H1 (cell line): ENCODE results near the gene C5AR2. TPM values are rescaled to one million over a fixed set of nuclear protein-coding genes. Genes with fewer than 3 reads are reported as not detected.

Experiments
- CTCF ChIA-PET: fragments of 300-600 bp; sonication (Branson Sonifier 250); formaldehyde crosslinking; loops from one replicate; lab custom pipeline; 2021; ENCODE audit not compliant: partially characterized antibody; lab: Charles Lee
- POLR2A ChIA-PET: fragments of 300-600 bp; sonication (Branson Sonifier 250); formaldehyde crosslinking; loops from one replicate; lab custom pipeline; 2021; ENCODE audit warnings: inconsistent platforms; ENCODE audit not compliant: partially characterized antibody; lab: Charles Lee
- DNase-seq, 2 experiments: peaks; one replicate each; pipeline versions ENCODE4 v3.0.0 to v3.0.0-alpha.2; 2010 to 2022; ENCODE audit warnings: low spot score in 2 of 2, low read depth in 1 of 2, mixed read lengths in 1 of 2
- FAIRE-seq: peaks from 2 replicates; lab custom pipeline; 2011; peaks lifted over from hg19 to GRCh38; lab: Jason Lieb, UNC
- H2AFZ ChIP-seq: 2 replicates; pipeline ENCODE4 v1.8.1; 2012; ENCODE audit warnings: low read length, inconsistent platforms
- H2AK5ac ChIP-seq: 2 replicates; pipeline ENCODE4 v1.6.1; 2013; ENCODE audit warnings: low read depth, low read length
- H2BK120ac ChIP-seq: replicated peaks from 2 replicates; pipeline ENCODE3; 2013; ENCODE audit warnings: low read depth, low read length, inconsistent platforms
- H2BK12ac ChIP-seq: 2 replicates; pipeline ENCODE4 v1.6.1; 2013; ENCODE audit warnings: low read depth, low read length
- H2BK15ac ChIP-seq: 2 replicates; pipeline ENCODE4 v1.6.1; 2013; ENCODE audit warnings: low read length
- H2BK20ac ChIP-seq: 2 replicates; pipeline ENCODE4 v1.6.1; 2013; ENCODE audit warnings: low read length
- H2BK5ac ChIP-seq: 2 replicates; pipeline ENCODE4 v1.6.1; 2013; ENCODE audit warnings: low read depth, low read length
- H3K14ac ChIP-seq: 2 replicates; pipeline ENCODE4 v1.6.1; 2013; ENCODE audit warnings: inconsistent platforms; ENCODE audit not compliant: insufficient read length
- H3K18ac ChIP-seq: 2 replicates; pipeline ENCODE4 v1.6.1; 2013; ENCODE audit warnings: low read length; ENCODE audit errors: extremely low read depth
- H3K23ac ChIP-seq: 2 replicates; pipeline ENCODE4 v1.6.1; 2013; ENCODE audit warnings: inconsistent platforms; ENCODE audit not compliant: insufficient read length
- H3K23me2 ChIP-seq: 2 replicates; pipeline ENCODE4 v1.6.1; 2013; ENCODE audit warnings: low read depth, low read length
- H3K27ac ChIP-seq: 2 replicates; pipeline ENCODE4 v1.6.1; 2011; ENCODE audit warnings: low read depth, low read length, inconsistent platforms
- H3K27me3 ChIP-seq, 4 experiments: replicated peaks in 1 of 4; 1 replicate in 1 of 4; 2 replicates in 3 of 4; pipeline versions ENCODE4 v1.6.1 to v1.8.1; 2011 to 2013; ENCODE audit warnings: low read length in 3 of 4, mild to moderate bottlenecking in 3 of 4, inconsistent platforms in 2 of 4, mixed read lengths in 2 of 4, moderate library complexity in 1 of 4; ENCODE audit not compliant: control insufficient read depth in 3 of 4, insufficient read depth in 3 of 4; ENCODE audit errors: extremely low read depth in 1 of 4
- H3K36me3 ChIP-seq, 4 experiments: 2 replicates each; pipeline versions ENCODE4 v1.6.1 to v1.8.1; 2011 to 2013; ENCODE audit warnings: mild to moderate bottlenecking in 4 of 4, low read length in 3 of 4, moderate library complexity in 2 of 4, control low read depth in 1 of 4, inconsistent platforms in 1 of 4; ENCODE audit not compliant: insufficient read depth in 4 of 4, control insufficient read depth in 2 of 4
- H3K4ac ChIP-seq: replicated peaks from 2 replicates; pipeline ENCODE3; 2013; ENCODE audit warnings: low read length, low read depth, mixed read lengths, inconsistent platforms; ENCODE audit not compliant: insufficient read length
- H3K4me1 ChIP-seq, 4 experiments: replicated peaks in 1 of 4; 1 replicate in 1 of 4; 2 replicates in 3 of 4; pipeline versions ENCODE4 v1.6.1 to v1.8.1; 2011 to 2013; ENCODE audit warnings: low read length in 3 of 4, inconsistent platforms in 2 of 4, mixed read lengths in 1 of 4; ENCODE audit not compliant: insufficient read depth in 4 of 4, control insufficient read depth in 3 of 4
- H3K4me2 ChIP-seq, 2 experiments: 2 replicates each; pipeline versions ENCODE4 v1.6.1 to v1.8.1; 2011 to 2013; ENCODE audit warnings: low read depth in 2 of 2, low read length in 2 of 2, control low read depth in 1 of 2, inconsistent platforms in 1 of 2, mild to moderate bottlenecking in 1 of 2; ENCODE audit not compliant: insufficient read depth in 1 of 2
- H3K4me3 ChIP-seq, 4 experiments: fragments of 200-600, 300-600 bp in 1 of 4; sonication (generic), shearing (Covaris generic), sonication (Bioruptor Twin) in 1 of 4; 2 replicates each; pipeline versions ENCODE4 v1.5.1 to v1.8.1; 2011 to 2016; ENCODE audit warnings: low read length in 4 of 4, low read depth in 3 of 4, control low read depth in 2 of 4, inconsistent platforms in 2 of 4, mild to moderate bottlenecking in 2 of 4, mixed read lengths in 1 of 4, moderate library complexity in 1 of 4; ENCODE audit not compliant: insufficient read depth in 2 of 4; ENCODE audit errors: extremely low read depth in 1 of 4
- H3K56ac ChIP-seq: replicated peaks from 2 replicates; pipeline ENCODE3; 2013; ENCODE audit warnings: low read depth, mild to moderate bottlenecking, mixed read lengths, low read length, inconsistent platforms; ENCODE audit not compliant: insufficient read length
- H3K79me1 ChIP-seq: 2 replicates; pipeline ENCODE4 v1.6.1; 2013; ENCODE audit warnings: low read depth, low read length, control low read depth
- H3K79me2 ChIP-seq, 2 experiments: 2 replicates each; pipeline versions ENCODE4 v1.6.1 to v1.8.1; 2012 to 2013; ENCODE audit warnings: low read length in 2 of 2, mild to moderate bottlenecking in 2 of 2, inconsistent platforms in 1 of 2; ENCODE audit not compliant: insufficient read depth in 2 of 2, control insufficient read depth in 1 of 2
- H3K9ac ChIP-seq, 4 experiments: replicated peaks in 1 of 4; 1 replicate in 1 of 4; 2 replicates in 3 of 4; pipeline versions ENCODE4 v1.6.1 to v1.8.1; 2011 to 2013; ENCODE audit warnings: low read depth in 3 of 4, low read length in 3 of 4, control low read depth in 2 of 4, mild to moderate bottlenecking in 2 of 4, moderate library complexity in 2 of 4, inconsistent platforms in 1 of 4; ENCODE audit errors: extremely low read depth in 1 of 4
- H3K9me3 ChIP-seq, 2 experiments: 2 replicates each; pipeline versions ENCODE4 v1.6.1 to v1.8.1; 2012 to 2013; ENCODE audit warnings: mild to moderate bottlenecking in 2 of 2, moderate library complexity in 2 of 2, control low read depth in 1 of 2, inconsistent platforms in 1 of 2, low read depth in 1 of 2, low read length in 1 of 2, mixed read lengths in 1 of 2; ENCODE audit not compliant: insufficient read depth in 2 of 2
- H4K20me1 ChIP-seq, 2 experiments: replicated peaks in 1 of 2; 2 replicates each; pipeline versions ENCODE3 to v1.8.1; 2011 to 2013; ENCODE audit warnings: inconsistent platforms in 2 of 2, low read length in 2 of 2, mild to moderate bottlenecking in 1 of 2; ENCODE audit not compliant: insufficient read depth in 2 of 2, control insufficient read depth in 1 of 2
- H4K5ac ChIP-seq: 2 replicates; pipeline ENCODE4 v1.6.1; 2013; ENCODE audit warnings: low read length, low read depth, mixed read lengths, inconsistent platforms; ENCODE audit not compliant: insufficient read length
- H4K8ac ChIP-seq: 2 replicates; pipeline ENCODE4 v1.8.0; 2013; ENCODE audit warnings: mild to moderate bottlenecking, moderate library complexity, low read length, inconsistent platforms; ENCODE audit not compliant: insufficient read depth; ENCODE audit errors: extremely low read depth
- H4K91ac ChIP-seq: replicated peaks from 2 replicates; pipeline ENCODE3; 2013; ENCODE audit warnings: low read length, mixed read lengths, inconsistent platforms; ENCODE audit not compliant: insufficient read length
- PHF8 ChIP-seq: fragments of 200-600 bp; sonication (generic); conservative IDR thresholded peaks from 2 replicates; pipeline ENCODE4 v1.7.1; 2012; ENCODE audit warnings: low read depth, mild to moderate bottlenecking, inconsistent platforms, low read length, moderate library complexity
- WGBS, 2 experiments: shearing (Covaris generic) in 1 of 2; methylation state at CpG; one replicate each; pipeline versions ENCODE4 v1.1.6 to v1.1.7; 2013 to 2015; ENCODE audit warnings: low lambda C conversion rate in 2 of 2, mixed read lengths in 2 of 2, inconsistent platforms in 1 of 2, low coverage in 1 of 2, missing lambda C conversion rate in 1 of 2; ENCODE audit not compliant: insufficient replicate concordance in 2 of 2, insufficient coverage in 1 of 2, insufficient read length in 1 of 2; ENCODE audit errors: extremely low coverage in 1 of 2, missing lambda C conversion rate in 1 of 2; 5-methylcytosine and 5-hydroxymethylcytosine counted together
- polyA plus RNA-seq, 7 experiments: library from polyadenylated mRNA; depleted of rRNA in 3 of 7; stranded (reverse) in 5 of 7; unstranded in 2 of 7; fragments of >200 nt in 5 of 7; fragments of 200-250 nt in 2 of 7; gene quantifications; 1 replicate in 5 of 7; 2 replicates in 1 of 7; 4 replicates in 1 of 7; pipeline versions ENCODE4 v1.2.1 to v1.2.3, GENCODE V29; 2011 to 2013; ENCODE audit warnings: missing spikeins in 2 of 7, mixed read lengths in 2 of 7
- total RNA-seq: library from RNA; stranded (reverse); fragmentation: NEBNext Ultra II Directional; extraction: Animal tissue kit (Norgen Biotek cat#: 25700); gene quantifications from 2 replicates; pipeline ENCODE4 v1.2.1, GENCODE V29; 2021
- TF ChIP-seq, protein P1 (sequence below), 3 experiments: IDR thresholded peaks; 1 replicate in 2 of 3; 2 replicates in 1 of 3; pipeline versions ENCODE4 v1.5.1 to v1.6.1; 2011; ENCODE audit warnings: low read length in 3 of 3, mild to moderate bottlenecking in 3 of 3, inconsistent platforms in 2 of 3, low read depth in 1 of 3, moderate library complexity in 1 of 3; ENCODE audit not compliant: insufficient read depth in 1 of 3; ENCODE audit errors: control extremely low read depth in 1 of 3

C5AR2 gene
- total and polyA plus RNA-seq, 2 of the 8 experiments (the other 6 are each of a cell fraction or from before 2014, with no cell fraction given), result 0.08 to 0.15 TPM

DNA sequence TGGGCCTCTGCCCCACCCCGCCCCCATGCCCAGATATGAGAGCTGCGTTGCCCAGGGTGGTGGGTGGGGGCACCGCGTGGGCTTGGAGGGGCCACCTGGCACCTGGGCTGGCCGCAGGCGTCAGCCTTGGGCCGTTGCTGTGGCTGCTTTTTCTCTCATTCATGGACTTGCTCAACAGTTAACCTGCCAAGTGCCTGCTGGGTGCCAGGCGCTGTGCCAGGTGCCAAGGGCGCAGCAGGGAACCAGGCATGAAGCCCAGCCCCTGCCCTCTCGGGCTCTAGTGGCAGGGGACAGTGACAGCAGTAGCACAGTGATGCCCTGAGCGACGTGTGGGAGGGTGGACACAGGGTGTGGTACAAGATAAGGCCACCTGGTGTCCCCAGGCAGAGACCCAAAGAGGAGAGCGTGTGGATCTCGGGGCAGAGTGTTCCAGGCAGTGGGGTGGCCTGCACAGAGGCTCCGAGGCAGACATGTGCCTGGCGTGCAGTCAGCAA is 45.3 kb downstream of the C5AR2 start:
- Histone ChIP-seq H3K79me2 (no peaks in the 10 kb centered on the region), H3K79me1 (no peaks in the 10 kb centered on the region; the same call in 1 of the 2 replicates), H2BK20ac (no peak overlapping the region), H2BK5ac (0 out of 2 replicates have a peak overlapping the region, but pooled peaks have one; percentile 16), H3K27ac (no peak overlapping the region), H3K18ac (no peak overlapping the region), H3K9me3 (no peaks in the 10 kb centered on the region), H3K23me2 (no peaks in the 10 kb centered on the region), H3K23ac (no peak overlapping the region), H3K36me3 (peaks cover 43 to 85% (median 77%) of the 10 kb centered on the region in 4 experiments), H4K5ac (no peak overlapping the region), H4K20me1 (peaks cover 4 to 13% of the 10 kb centered on the region in 2 experiments), H3K56ac (no peak overlapping the region), H3K4me3 (no peak overlapping the region), H3K4ac (no peak overlapping the region), H3K9ac (no peak overlapping the region), H3K4me1 (no peaks in the 10 kb centered on the region), H2AFZ (no peak overlapping the region), H2BK12ac (no peak overlapping the region), H3K4me2 (no peak overlapping the region), H4K8ac (no peak overlapping the region), H2AK5ac (no peak overlapping the region), H3K27me3 (no peaks in the 10 kb centered on the region), H2BK15ac (no peak overlapping the region), H4K91ac (no peak overlapping the region), H2BK120ac (no peak overlapping the region), H3K14ac (no peak overlapping the region)
- no peak for FAIRE-seq
- POLR2A ChIA-PET, result interaction anchor here (0.6 to 2.2 kb wide), 7 partner anchors 8 to 51 kb away, joined by 3 to 6 read pairs (median 5); no protein-coding TSS in a partner anchor
- WGBS, 2 experiments, result 92% methylated on average over 16 of the region's 16 CpGs; no CpG with 5 or more reads in 1 of the 2 experiments
- DNase-seq, result no peak
- TF ChIP-seq PHF8, result no peak
- TF ChIP-seq, protein P1, sequence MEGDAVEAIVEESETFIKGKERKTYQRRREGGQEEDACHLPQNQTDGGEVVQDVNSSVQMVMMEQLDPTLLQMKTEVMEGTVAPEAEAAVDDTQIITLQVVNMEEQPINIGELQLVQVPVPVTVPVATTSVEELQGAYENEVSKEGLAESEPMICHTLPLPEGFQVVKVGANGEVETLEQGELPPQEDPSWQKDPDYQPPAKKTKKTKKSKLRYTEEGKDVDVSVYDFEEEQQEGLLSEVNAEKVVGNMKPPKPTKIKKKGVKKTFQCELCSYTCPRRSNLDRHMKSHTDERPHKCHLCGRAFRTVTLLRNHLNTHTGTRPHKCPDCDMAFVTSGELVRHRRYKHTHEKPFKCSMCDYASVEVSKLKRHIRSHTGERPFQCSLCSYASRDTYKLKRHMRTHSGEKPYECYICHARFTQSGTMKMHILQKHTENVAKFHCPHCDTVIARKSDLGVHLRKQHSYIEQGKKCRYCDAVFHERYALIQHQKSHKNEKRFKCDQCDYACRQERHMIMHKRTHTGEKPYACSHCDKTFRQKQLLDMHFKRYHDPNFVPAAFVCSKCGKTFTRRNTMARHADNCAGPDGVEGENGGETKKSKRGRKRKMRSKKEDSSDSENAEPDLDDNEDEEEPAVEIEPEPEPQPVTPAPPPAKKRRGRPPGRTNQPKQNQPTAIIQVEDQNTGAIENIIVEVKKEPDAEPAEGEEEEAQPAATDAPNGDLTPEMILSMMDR (IDR thresholded peaks at IDR 0.05; ENCODE audit: control extremely low read depth in 1 of 3, insufficient read depth in 1 of 3, low read depth in 1 of 3, low read length in 3 of 3), result peak in 1 of 3 experiments; percentile 8; a peak in 1 of 4 replicates
- CTCF ChIA-PET, result interaction anchor here (0.7 to 6.8 kb wide), 4 partner anchors 14 to 38 kb away, joined by 3 to 50 read pairs (median 12); no protein-coding TSS in a partner anchor
